ENCODE results near the gene TREX2. TPM values are rescaled to one million over a fixed set of nuclear protein-coding genes. Genes with fewer than 3 reads are reported as not detected.

TREX2 gene
- total and polyA plus RNA-seq, 2 of the 4 experiments (the other 2 are of a cell fraction) = 0.36 to 0.84 TPM

- in situ Hi-C loops (cut with MboI; ENCODE audit: low sequenced_read_pairs) = loop anchor here (25.0 kb wide), 1 partner anchor 419 kb away; no protein-coding TSS in a partner anchor
- Histone ChIP-seq H3K18ac (ENCODE audit: low read depth, low read length) (no peak overlapping the region), H3K9me3 (ENCODE audit: control insufficient read depth, insufficient read depth, low read length) (no peaks in the 10 kb centered on the region; the same call in 1 of the 2 replicates), H3K23ac (ENCODE audit: low read depth, low read length) (no peak overlapping the region), H3K56ac (ENCODE audit: extremely low read depth, insufficient read depth, low read length) (no peak overlapping the region), H4K20me1 (ENCODE audit: insufficient read depth, low read length) (no peaks in the 10 kb centered on the region), H3K4ac (ENCODE audit: low read depth, low read length) (no peak overlapping the region), H2BK120ac (ENCODE audit: low read depth, low read length) (no peak overlapping the region), H3K4me2 (ENCODE audit: low read depth, low read length) (no peak overlapping the region), H2AFZ (replicated peaks; ENCODE audit: low read length, poor library complexity) (no peak overlapping the region), H4K91ac (ENCODE audit: insufficient read depth, low read depth, low read length) (no peak overlapping the region), H3K4me3 (ENCODE audit: insufficient read depth, low read depth, low read length) (no peak overlapping the region), H3K4me1 (ENCODE audit: control insufficient read depth, insufficient read depth, low read length) (no peaks in the 10 kb centered on the region; the same call in 1 of the 2 replicates), H4K5ac (ENCODE audit: low read depth, low read length) (no peak overlapping the region), H4K8ac (ENCODE audit: low read depth in 2 of 2, low read length in 2 of 2) (no peak overlapping the region), H2AK5ac (ENCODE audit: low read depth, low read length) (no peak overlapping the region), H3K36me3 (ENCODE audit: control insufficient read depth, insufficient read depth, low read length) (0 out of 2 replicates have a peak, but pooled peaks cover 2% of the 10 kb centered on the region), H3K9ac (ENCODE audit: low read depth, low read length) (no peak overlapping the region), H2BK5ac (ENCODE audit: low read depth, low read length, poor library complexity, severe bottlenecking) (no peak overlapping the region), H3K27me3 (ENCODE audit: control insufficient read depth, insufficient read depth, low read length) (no peaks in the 10 kb centered on the region), H3K14ac (replicated peaks; ENCODE audit: low read depth, low read length) (no peak overlapping the region), H2AK9ac (replicated peaks; ENCODE audit: low read depth, low read length, poor library complexity) (no peak overlapping the region), H3K9me1 (ENCODE audit: insufficient read depth, low read length) (no peaks in the 10 kb centered on the region; the same call in 1 of the 2 replicates), H3K79me1 (ENCODE audit: low read depth in 1 of 2, low read length in 2 of 2) (no peaks in the 10 kb centered on the region), H3K27ac (ENCODE audit: insufficient read depth, low read length) (no peak overlapping the region), H2BK20ac (ENCODE audit: low read depth, low read length) (no peak overlapping the region), H2BK15ac (ENCODE audit: low read depth, low read length) (no peak overlapping the region)
- no peak for ATAC-seq (ENCODE audit: low read depth)
- TF ChIP-seq MAFK (IDR thresholded peaks at IDR 0.05; ENCODE audit: low read depth, low read length) (no peak), RCOR1 (IDR thresholded peaks at IDR 0.05; ENCODE audit: insufficient replicate concordance, low read length) (no peak), CHD1 (IDR thresholded peaks at IDR 0.05; ENCODE audit: low read depth, low read length) (no peak), FOS (IDR thresholded peaks at IDR 0.05; ENCODE audit: low read depth, low read length) (no peak), CTCF (conservative IDR thresholded peaks at IDR 0.05; ENCODE audit: low read depth, low read length) (no peak), MXI1 (IDR thresholded peaks at IDR 0.05; ENCODE audit: borderline replicate concordance, low read depth, low read length) (no peak), SMC3 (IDR thresholded peaks at IDR 0.05; ENCODE audit: low read depth, low read length) (no peak), NFE2L2 (IDR thresholded peaks at IDR 0.05; ENCODE audit: low read depth, low read length) (no peak), RAD21 (IDR thresholded peaks at IDR 0.05; ENCODE audit: low read length) (no peak), MAZ (IDR thresholded peaks at IDR 0.05; ENCODE audit: borderline replicate concordance, low read depth, low read length) (no peak), RFX5 (IDR thresholded peaks at IDR 0.05; ENCODE audit: low read depth, low read length) (no peak), POLR2A (IDR thresholded peaks at IDR 0.05; ENCODE audit: low read depth, low read length) (no peak), ELK1 (IDR thresholded peaks at IDR 0.05; ENCODE audit: borderline replicate concordance, low read depth, low read length) (no peak), USF2 (IDR thresholded peaks at IDR 0.05; ENCODE audit: low read depth, low read length) (no peak)
- no peak for DNase-seq
- dilution Hi-C loops (cut with HindIII; ENCODE audit: low sequenced_read_pairs, unreplicated experiment) = no loop called here
- CTCF ChIA-PET = no interaction called here
- POLR2A ChIA-PET (ENCODE audit: unreplicated experiment) = no interaction called here
- intact Hi-C loops (cut with micrococcal nuclease) = no loop called here
- WGBS, 2 experiments (ENCODE audit: extremely low coverage in 2 of 2, insufficient read length in 1 of 2) = 86% methylated on average over 5 of the region's 9 CpGs; no CpG with 5 or more reads in 1 of the 2 experiments
- BruUV-seq (replicated peaks) = no TSS peak
Measured at GRCh38 chrX:153456704-153457103, 10.8 kb upstream of the TREX2 start.

Data from IMR-90 (cell line).